Endothelial cell of umbilical vein (primary cell): ENCODE measurements around the gene NDUFAF8. TPM values are rescaled to one million over a fixed set of nuclear protein-coding genes. Genes with fewer than 3 reads are reported as not detected.

Source experiments
- BruUV-seq: library from RNA; stranded (reverse); fragments of 400-500 nt; replicated peaks from 2 replicates; lab custom pipeline; 2021; lab: Mats Ljungman, UMichigan
- CTCF ChIA-PET: fragments of 300-600, 350-600 bp; sonication (Branson Sonifier 250); formaldehyde crosslinking; loops from one replicate; lab custom pipeline; 2021; ENCODE audit warnings: antibody characterized with exemption, inconsistent platforms; lab: Charles Lee
- POLR2A ChIA-PET: fragments of 300-600, 350-600 bp; sonication (Branson Sonifier 250); formaldehyde crosslinking; loops from one replicate; lab custom pipeline; 2021; ENCODE audit warnings: antibody characterized with exemption, inconsistent platforms; lab: Charles Lee
- DNase-seq: peaks from one replicate; pipeline ENCODE4 v3.0.0-alpha.2; 2011; ENCODE audit warnings: low read depth, low spot score
- FAIRE-seq: peaks from 2 replicates; lab custom pipeline; 2011; peaks lifted over from hg19 to GRCh38; lab: Jason Lieb, UNC
- H2AFZ ChIP-seq: 2 replicates; pipeline ENCODE4 v1.6.0; 2012; ENCODE audit warnings: low read depth, low read length, control low read depth, inconsistent platforms
- H3K27ac ChIP-seq: 2 replicates; pipeline ENCODE4 v1.5.1; 2011; ENCODE audit warnings: low read depth, mild to moderate bottlenecking, control low read depth, low read length, moderate library complexity; ENCODE audit not compliant: insufficient read depth
- H3K27me3 ChIP-seq, 2 experiments: 2 replicates each; pipeline versions ENCODE4 v1.6.0 to v1.6.1; 2011; ENCODE audit warnings: low read length in 2 of 2, mixed read lengths in 1 of 2; ENCODE audit not compliant: control insufficient read depth in 2 of 2, insufficient read depth in 2 of 2
- H3K36me3 ChIP-seq, 2 experiments: 2 replicates in 1 of 2; 3 replicates in 1 of 2; pipeline ENCODE4 v1.5.1; 2011; ENCODE audit warnings: low read length in 2 of 2, mild to moderate bottlenecking in 1 of 2, moderate library complexity in 1 of 2; ENCODE audit not compliant: control insufficient read depth in 2 of 2, insufficient read depth in 2 of 2; ENCODE audit errors: extremely low read depth in 1 of 2
- H3K4me1 ChIP-seq: 3 replicates; pipeline ENCODE4 v1.5.1; 2011; ENCODE audit warnings: mild to moderate bottlenecking, low read length; ENCODE audit not compliant: control insufficient read depth, insufficient read depth; ENCODE audit errors: extremely low read depth
- H3K4me2 ChIP-seq: 2 replicates; pipeline ENCODE4 v1.6.1; 2011; ENCODE audit warnings: low read length, control low read depth, mixed read lengths; ENCODE audit not compliant: insufficient read depth
- H3K4me3 ChIP-seq, 3 experiments: fragments of 200-600 bp in 1 of 3; sonication (generic), shearing (Covaris generic) in 1 of 3; replicated peaks in 1 of 3; 2 replicates each; pipeline ENCODE4 v1.5.1; 2011 to 2016; ENCODE audit warnings: control low read depth in 3 of 3, low read length in 3 of 3, mild to moderate bottlenecking in 2 of 3, inconsistent platforms in 1 of 3, low read depth in 1 of 3, moderate library complexity in 1 of 3; ENCODE audit not compliant: insufficient read depth in 1 of 3
- H3K79me2 ChIP-seq: 2 replicates; pipeline ENCODE4 v1.6.0; 2012; ENCODE audit warnings: low read length, inconsistent platforms; ENCODE audit not compliant: control insufficient read depth, insufficient read depth
- H3K9ac ChIP-seq: replicated peaks from 2 replicates; pipeline ENCODE3; 2011; ENCODE audit warnings: low read length, control low read depth; ENCODE audit not compliant: insufficient read depth; ENCODE audit errors: extremely low read depth
- H3K9me1 ChIP-seq: replicated peaks from 3 replicates; pipeline ENCODE4 v1.6.0; 2011; ENCODE audit warnings: mild to moderate bottlenecking, low read length; ENCODE audit not compliant: control insufficient read depth, insufficient read depth; ENCODE audit errors: extremely low read depth
- H3K9me3 ChIP-seq: replicated peaks from 2 replicates; pipeline ENCODE4 v1.5.1; 2012; ENCODE audit warnings: low read length, inconsistent platforms; ENCODE audit not compliant: control insufficient read depth, insufficient read depth
- H4K20me1 ChIP-seq: replicated peaks from 2 replicates; pipeline ENCODE3; 2011; ENCODE audit warnings: mild to moderate bottlenecking, low read length; ENCODE audit not compliant: control insufficient read depth, insufficient read depth; ENCODE audit errors: extremely low read depth
- EZH2 ChIP-seq: IDR thresholded peaks from 2 replicates; pipeline ENCODE4 v1.6.1; 2012; ENCODE audit warnings: borderline replicate concordance, low read depth, mild to moderate bottlenecking, moderate library complexity, low read length, inconsistent platforms; ENCODE audit not compliant: severe bottlenecking
- FOS ChIP-seq: IDR thresholded peaks from 2 replicates; pipeline ENCODE4 v1.6.1; 2011; ENCODE audit warnings: mild to moderate bottlenecking, low read length, moderate library complexity, borderline replicate concordance; ENCODE audit not compliant: insufficient read depth
- GATA2 ChIP-seq: IDR thresholded peaks from 2 replicates; pipeline ENCODE4 v1.7.0; 2011; ENCODE audit warnings: low read depth, mild to moderate bottlenecking, moderate library complexity, mixed read lengths, low read length; ENCODE audit not compliant: insufficient read length, insufficient read depth
- JUN ChIP-seq: IDR thresholded peaks from 2 replicates; pipeline ENCODE4 v1.6.1; 2011; ENCODE audit warnings: borderline replicate concordance, low read depth; ENCODE audit not compliant: insufficient read length, insufficient read depth
- MAX ChIP-seq: IDR thresholded peaks from 2 replicates; pipeline ENCODE4 v1.6.1; 2011; ENCODE audit not compliant: insufficient read depth, insufficient read length
- POLR2A ChIP-seq: IDR thresholded peaks from 2 replicates; pipeline ENCODE4 v1.6.1; 2012; ENCODE audit warnings: low read depth, mild to moderate bottlenecking, control low read depth, low read length
- POLR2AphosphoS5 ChIP-seq: IDR thresholded peaks from 2 replicates; pipeline ENCODE4 v1.6.1; 2012; ENCODE audit warnings: low read depth, mild to moderate bottlenecking, control low read depth, low read length, moderate library complexity; ENCODE audit not compliant: insufficient read depth
- dilution Hi-C: fragments of 300-500 bp; cut with MboI; formaldehyde crosslinking; loops from one replicate; pipeline ENCODE4 v1.15.0; 2019; ENCODE audit warnings: low sequenced_read_pairs; ENCODE audit not compliant: extremely low pct_ligation_motif_present
- intact Hi-C: fragments of 100-400 bp; cut with micrococcal nuclease; formaldehyde crosslinking; loops from one replicate; pipeline ENCODE4 v1.10.0; 2022
- polyA plus RNA-seq, 4 experiments: library from polyadenylated mRNA; depleted of rRNA in 3 of 4; stranded (reverse) in 3 of 4; unstranded in 1 of 4; fragments of >200 nt; gene quantifications; 2 replicates each; pipeline versions ENCODE4 v1.2.1 to v1.2.3, GENCODE V29; 2011 to 2012; ENCODE audit warnings: missing spikeins in 1 of 4
- total RNA-seq: library from RNA; stranded (reverse); gene quantifications from 2 replicates; pipeline ENCODE4 v1.2.3, GENCODE V29; 2021
- TF ChIP-seq, protein P1 (sequence below), 2 donors: IDR thresholded peaks; 1 replicate in 1 of 2; 2 replicates in 1 of 2; pipeline ENCODE4 v1.5.1; 2011; ENCODE audit warnings: low read length in 2 of 2, mild to moderate bottlenecking in 2 of 2, moderate library complexity in 2 of 2, control low read depth in 1 of 2, inconsistent platforms in 1 of 2, low read depth in 1 of 2; ENCODE audit not compliant: insufficient read depth in 1 of 2; ENCODE audit errors: extremely low read depth in 1 of 2

The NDUFAF8 gene
- total and polyA plus RNA-seq, 2 donors (not counting 3 experiments of a cell fraction or from before 2014, with no cell fraction given) = 61.5 to 83.9 TPM

DNA sequence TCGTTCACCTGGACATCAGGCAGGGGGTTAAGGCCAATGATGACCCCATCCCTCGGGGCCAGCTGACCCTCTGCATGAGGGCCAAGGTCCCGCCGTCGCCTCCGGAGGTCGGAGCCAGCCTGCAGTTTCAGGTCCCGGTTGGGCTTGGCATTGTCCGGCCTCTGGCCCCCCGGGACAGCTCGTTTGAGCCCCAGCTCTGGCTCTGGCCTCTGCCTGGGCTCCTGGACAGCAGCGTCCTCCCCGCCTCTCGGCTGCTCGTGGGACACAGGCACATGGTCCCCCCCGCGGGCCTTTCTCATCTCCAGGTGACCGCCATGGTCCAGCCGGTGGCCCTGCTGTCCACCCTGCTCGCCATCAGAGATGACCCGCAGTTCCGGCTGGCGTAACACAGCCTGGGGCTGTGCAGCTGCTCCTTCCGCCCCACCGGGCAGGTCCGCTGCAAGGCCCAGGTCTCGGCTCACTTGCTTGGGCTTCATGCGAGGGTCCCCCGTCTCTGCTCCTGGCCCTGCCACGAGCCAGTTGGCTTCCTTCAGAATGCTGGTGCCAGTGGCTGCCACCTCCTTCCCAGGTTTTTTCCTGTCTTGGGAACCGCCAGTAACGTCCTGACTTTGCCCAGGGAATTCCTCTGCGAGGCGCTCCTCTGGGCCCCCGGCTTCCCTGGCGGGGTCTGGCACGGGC is 6.7 kb downstream of the NDUFAF8 start:
- Histone ChIP-seq H3K9me1 (no peaks in the 10 kb centered on the region), H3K27me3 (no peaks in the 10 kb centered on the region), H3K4me3 (no peak overlapping the region), H3K27ac (no peak overlapping the region), H3K79me2 (peaks cover under 1% of the 10 kb centered on the region), H3K36me3 (peaks cover 0 to 11% of the 10 kb centered on the region in 2 experiments), H3K9ac (no peak overlapping the region), H3K9me3 (no peaks in the 10 kb centered on the region), H4K20me1 (no peaks in the 10 kb centered on the region), H3K4me2 (no peak overlapping the region), H2AFZ (no peak overlapping the region), H3K4me1 (no peaks in the 10 kb centered on the region)
- no peak for DNase-seq
- no TSS peak for BruUV-seq
- FAIRE-seq = no peak
- dilution Hi-C loops (no loop called here), intact Hi-C loops (no loop called here)
- ChIA-PET POLR2A (interaction anchor here (0.6 kb wide), 1 partner anchor 103 kb away, joined by 4 read pairs; no protein-coding TSS in a partner anchor), CTCF (interaction anchor here (0.8 to 1.1 kb wide), 3 partner anchors 9 to 195 kb away, joined by 3 to 5 read pairs (median 3); no protein-coding TSS in a partner anchor)
- TF ChIP-seq FOS (no peak), MAX (no peak), GATA2 (no peak), JUN (no peak), EZH2 (no peak), POLR2A (peak; percentile 16), POLR2AphosphoS5 (peak; percentile 16)
- TF ChIP-seq, protein P1, sequence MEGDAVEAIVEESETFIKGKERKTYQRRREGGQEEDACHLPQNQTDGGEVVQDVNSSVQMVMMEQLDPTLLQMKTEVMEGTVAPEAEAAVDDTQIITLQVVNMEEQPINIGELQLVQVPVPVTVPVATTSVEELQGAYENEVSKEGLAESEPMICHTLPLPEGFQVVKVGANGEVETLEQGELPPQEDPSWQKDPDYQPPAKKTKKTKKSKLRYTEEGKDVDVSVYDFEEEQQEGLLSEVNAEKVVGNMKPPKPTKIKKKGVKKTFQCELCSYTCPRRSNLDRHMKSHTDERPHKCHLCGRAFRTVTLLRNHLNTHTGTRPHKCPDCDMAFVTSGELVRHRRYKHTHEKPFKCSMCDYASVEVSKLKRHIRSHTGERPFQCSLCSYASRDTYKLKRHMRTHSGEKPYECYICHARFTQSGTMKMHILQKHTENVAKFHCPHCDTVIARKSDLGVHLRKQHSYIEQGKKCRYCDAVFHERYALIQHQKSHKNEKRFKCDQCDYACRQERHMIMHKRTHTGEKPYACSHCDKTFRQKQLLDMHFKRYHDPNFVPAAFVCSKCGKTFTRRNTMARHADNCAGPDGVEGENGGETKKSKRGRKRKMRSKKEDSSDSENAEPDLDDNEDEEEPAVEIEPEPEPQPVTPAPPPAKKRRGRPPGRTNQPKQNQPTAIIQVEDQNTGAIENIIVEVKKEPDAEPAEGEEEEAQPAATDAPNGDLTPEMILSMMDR (IDR thresholded peaks at IDR 0.05; ENCODE audit: extremely low read depth in 1 of 2, insufficient read depth in 1 of 2, low read depth in 1 of 2, low read length in 2 of 2) = no peak
